HG02759 (cell line): ENCODE results near the gene ALPP.
"Not testable (repeated sequence)": the region's sequence is repeated elsewhere in the genome, so short reads cannot be mapped to it uniquely, and the experiment has no call there.

Source experiments
- ATAC-seq: cut with Tn5 transposase; IDR thresholded peaks from one replicate; pipeline ENCODE4 v1.9.1; 2021; ENCODE audit warnings: mild to moderate bottlenecking, moderate library complexity; ENCODE audit not compliant: unreplicated experiment

ALPP gene

DNA sequence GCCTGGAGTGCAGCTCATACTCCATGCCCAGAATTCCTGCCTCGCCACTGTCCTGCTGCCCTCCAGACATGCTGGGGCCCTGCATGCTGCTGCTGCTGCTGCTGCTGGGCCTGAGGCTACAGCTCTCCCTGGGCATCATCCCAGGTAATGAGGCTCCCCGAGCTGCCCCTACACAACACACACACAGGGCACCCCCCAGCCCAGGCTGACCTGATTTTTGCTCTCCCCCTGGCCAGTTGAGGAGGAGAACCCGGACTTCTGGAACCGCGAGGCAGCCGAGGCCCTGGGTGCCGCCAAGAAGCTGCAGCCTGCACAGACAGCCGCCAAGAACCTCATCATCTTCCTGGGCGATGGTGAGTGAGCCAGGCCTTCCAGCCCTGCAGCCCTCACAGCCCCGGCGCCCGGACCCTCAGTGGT lies at the start of gene ALPP:
Gene ALPP, plus strand, starts transcription at position 17 of the 417 bp plus-strand sequence. Its CDS starts 52 bp downstream, at position 69.
- ATAC-seq: not testable (repeated sequence)

DNA sequence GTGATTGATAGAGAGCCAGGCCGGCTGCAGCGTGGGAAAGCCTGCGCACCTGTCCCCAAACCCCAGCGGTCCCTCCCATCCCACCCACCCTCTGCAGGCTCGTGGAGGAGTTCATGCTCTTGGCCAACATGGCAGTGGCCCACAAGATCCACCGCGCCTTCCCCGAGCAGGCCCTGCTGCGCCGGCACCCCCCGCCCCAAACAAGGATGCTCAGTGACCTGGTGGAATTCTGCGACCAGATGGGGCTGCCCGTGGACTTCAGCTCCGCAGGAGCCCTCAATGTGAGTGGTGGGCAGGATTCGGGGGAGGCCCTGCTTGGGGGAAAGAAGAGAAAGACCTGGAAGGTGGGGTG lies 48.9 kb upstream of the ALPP start:
- no peak for ATAC-seq

DNA sequence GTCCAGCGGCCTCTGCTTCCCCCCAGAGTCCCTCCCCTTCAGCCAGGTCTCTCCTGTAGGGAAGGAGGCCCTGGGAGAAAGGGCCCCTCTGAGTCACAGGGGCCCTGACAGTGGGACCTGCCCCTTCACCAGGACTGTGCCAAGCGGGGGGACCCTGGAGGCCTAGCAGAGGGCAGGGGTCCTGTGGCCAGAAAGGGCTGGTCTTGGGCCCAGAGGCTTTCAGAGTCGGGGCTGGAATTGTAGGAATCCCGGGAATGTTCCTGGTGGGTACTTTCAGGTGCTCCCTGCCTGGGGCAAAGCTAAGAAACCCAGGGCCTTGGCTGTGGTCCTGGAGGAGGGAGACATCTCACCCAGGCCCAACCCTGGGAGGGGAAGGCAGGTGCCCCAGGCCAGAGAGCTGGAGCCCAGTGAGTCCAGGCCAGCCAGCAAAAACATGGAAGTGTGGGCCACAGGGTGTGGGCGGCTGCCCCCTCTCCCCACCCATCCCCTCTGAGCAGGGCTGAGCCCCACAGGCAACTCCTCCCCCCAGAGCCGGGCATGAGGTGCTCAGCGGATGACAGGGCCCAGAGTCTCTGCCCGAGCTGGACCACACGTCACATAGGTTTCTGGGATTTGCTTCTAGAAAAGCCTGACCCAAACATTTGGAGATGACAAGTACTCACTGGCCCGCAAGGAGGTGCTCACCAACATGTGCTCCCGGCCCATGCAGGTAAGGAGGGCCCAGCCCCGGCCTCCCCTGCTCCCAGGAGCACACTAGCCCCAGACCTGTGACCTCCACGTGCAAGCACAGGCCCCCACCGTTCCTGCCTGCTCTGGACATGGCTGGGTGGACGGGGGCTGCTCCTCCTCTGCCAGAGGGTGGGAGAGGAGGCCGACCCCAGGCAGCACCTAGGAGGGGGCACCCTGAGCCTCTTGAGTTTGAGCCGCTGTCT lies 48.2 kb upstream of the ALPP start:
- ATAC-seq: no peak

DNA sequence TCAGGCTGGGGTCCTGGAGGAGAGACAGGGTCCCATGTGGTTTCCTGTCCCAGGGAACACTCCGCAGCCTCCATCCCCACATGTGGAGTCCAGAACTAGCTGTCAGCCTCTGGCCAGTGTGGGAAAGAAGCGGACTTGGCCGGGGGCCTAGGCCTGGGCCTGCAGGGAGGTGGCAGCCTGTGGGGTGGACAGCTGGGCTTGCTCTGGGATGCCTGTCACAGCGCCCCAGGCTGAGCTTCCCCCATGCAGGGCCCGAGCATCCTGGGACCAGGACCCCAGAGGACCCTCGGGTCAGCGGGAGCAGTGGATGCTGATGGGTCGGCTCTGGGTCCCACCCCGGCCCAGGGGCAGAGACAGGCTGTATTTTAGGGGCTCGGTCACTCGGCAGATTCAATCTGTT lies 47.5 kb upstream of the ALPP start:
- not testable (repeated sequence) for ATAC-seq

DNA sequence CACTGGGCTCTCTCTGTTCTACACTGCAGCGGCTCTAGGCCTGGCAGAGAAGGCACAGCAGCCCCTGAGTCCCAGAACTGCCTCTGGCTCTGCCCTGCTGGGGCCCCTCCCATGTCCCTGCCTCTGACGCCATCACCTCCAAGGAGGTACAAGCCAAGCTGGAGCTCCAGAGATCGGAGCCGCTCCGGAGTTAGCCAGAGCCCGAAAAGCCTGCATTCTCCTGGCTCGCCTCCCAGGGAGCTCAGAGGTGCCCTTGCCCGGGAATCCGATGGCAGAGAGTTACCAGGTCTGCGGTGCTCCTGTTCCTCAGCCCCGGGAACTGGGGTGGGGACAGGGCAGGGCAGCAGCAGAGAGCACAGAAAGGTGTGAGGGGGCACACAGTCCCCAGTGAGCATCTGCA lies 46.9 kb upstream of the ALPP start:
- not testable (repeated sequence) for ATAC-seq

DNA sequence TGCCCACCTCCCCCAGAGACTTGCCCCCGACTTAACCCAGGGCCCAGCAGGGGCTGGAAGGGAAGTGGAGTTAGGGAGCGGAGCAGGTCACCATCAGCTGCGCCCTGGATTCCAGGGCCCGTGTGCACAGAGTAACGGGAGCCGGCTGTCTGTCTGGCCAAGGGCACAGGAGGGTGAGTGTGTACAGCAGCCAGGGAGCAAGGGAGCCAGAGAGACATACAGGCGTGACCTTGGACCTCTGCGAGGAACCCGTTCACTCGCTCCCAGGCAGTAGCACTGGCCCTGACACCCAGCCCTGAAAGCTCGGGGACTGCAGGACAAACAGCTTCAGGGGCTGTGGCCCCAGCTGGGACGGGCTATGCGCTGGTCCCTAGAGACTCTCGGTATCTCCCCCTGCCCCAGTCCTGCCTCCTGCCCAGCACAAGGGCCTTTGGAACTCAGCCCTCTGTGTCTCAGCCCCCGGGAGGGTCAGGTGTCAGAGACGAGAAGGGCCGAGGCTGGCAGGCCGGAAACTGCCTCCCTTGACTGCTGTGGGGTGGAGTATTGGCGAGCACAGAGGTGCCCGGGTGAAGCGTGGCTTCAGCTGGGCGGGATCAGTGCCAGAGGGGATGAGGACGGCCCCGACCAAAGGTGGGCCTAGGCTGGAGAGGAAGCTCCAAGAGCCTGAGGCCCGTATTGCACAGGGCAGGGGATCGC lies 46.2 kb upstream of the ALPP start:
- ATAC-seq: not testable (repeated sequence)

DNA sequence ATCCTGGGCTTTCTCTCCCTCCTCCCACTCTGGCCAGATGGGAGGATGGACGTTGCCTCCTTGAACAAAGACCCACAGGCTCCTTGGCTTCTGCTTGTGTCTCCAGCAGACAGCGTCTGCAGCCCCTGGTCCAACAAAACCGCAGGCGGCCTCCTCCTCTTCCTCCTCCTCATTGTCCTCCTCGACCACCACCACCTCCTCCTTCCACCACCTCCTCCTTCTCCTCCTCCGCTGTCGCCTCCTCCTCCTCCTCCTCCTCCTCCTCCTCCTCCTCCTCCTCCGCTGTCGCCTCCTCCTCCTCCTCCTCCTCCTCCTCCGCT lies 45.7 kb upstream of the ALPP start:
- no peak for ATAC-seq

DNA sequence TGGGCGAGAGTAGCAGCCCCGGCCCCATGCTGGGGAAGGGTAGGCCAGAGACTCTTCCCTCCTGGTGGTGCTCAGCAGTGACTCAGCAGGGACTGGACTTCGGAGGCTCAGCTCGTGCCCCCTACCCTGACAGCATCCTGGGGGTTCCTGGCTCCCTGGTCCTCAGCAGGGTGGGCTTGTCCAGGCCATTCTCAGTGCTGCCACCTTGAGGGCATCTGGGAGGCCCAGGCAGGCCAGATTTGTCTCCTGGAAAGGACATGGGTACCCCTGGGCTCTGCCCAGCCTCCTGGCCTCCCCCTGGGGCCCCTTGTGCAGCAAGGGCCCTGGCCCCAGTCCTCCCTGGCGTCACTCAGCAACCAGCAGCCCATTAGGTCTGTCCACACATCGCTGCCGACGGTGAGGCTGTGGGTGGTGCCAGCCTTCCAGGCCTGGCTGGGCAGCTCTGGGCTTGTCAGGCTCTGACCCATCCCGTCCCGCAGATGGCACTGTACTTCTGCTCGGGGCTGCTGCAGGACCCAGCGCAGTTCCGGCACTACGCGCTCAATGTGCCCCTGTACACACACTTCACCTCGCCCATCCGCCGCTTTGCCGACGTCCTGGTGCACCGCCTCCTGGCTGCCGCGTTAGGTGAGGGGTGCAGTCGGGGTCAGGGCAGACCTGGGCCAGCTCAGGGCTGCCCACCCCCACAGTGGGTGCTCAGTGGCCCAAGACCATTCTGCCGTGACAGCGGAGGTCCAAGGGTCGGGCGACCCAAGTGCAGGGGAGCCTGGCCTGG lies 45.0 kb upstream of the ALPP start:
- no peak for ATAC-seq

DNA sequence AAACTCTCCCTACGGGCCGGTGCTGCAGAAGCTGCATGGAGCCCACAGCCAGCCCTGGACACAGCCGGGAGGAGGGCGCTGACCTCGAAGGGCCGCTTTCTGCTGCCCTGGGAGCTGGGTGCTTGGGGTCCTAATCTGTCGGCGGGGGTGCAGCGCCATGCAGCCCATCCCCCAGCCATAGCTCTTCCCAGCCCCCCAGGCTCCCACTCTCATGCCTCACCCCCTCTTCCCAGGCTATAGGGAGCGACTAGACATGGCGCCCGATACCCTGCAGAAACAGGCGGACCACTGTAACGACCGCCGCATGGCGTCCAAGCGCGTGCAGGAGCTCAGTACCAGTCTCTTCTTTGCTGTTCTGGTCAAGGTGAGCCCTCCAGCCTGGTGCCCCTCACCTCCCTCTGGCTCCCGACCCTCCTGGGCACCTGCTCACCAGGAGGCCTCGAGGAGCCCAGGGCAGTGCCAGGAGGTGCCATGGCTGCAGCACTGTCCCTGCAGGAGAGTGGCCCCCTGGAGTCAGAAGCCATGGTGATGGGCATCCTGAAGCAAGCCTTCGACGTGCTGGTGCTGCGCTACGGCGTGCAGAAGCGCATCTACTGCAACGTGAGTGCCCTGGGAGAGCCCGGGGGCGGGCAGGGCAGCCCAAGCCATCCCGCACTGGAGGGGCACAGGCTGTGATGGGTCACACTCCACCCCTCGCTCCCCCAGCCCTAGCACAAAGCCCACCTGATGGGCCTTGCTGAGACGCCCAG lies 44.2 kb upstream of the ALPP start:
- not testable (repeated sequence) for ATAC-seq

DNA sequence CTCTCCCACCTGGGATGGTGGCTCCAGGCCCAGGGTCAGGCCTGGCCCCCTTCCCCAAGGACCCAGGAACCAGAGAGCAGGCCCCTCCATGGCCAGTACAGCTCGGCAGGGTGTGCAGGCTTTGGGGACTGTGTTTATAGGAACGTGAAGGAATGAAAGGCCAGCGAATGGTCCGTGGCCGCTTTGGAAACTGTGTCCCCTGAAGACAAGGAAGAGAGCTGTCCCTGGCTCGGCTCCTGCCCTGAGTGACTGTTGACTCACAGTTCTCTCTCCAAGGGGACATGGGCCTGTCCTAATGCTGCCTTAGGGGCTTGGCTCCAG lies 43.7 kb upstream of the ALPP start:
- not testable (repeated sequence) for ATAC-seq

DNA sequence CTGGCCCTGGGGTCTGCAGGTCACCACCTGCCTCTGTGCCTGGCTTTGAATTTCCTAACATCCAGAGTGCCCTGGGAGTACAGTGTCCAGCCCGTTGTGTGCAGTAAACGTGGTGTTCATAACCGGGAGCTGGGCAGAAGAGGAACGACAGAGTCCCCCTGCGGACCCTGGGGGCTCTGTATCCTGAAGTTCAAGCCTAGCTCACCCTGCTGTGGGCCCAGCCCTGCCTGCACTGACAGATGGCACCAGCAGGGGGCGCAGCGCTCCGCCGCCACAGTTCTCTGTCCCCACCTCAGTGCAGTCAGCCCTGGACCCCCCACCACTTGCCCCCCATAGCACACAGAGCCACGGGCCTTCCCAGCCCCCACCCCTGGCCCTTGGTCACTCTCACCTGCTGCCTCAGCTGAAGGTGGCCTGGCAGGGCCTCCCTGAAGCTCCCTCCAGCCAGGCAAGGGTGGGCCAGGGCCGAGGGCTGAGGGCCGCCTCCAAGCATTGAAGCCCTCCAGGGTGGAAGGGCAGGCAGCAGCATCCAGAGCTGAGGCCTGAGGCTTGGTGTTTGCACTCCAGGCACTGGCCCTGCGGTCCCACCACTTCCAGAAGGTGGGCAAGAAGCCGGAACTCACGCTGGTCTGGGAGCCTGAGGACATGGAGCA lies 43.2 kb upstream of the ALPP start:
- not testable (repeated sequence) for ATAC-seq

DNA sequence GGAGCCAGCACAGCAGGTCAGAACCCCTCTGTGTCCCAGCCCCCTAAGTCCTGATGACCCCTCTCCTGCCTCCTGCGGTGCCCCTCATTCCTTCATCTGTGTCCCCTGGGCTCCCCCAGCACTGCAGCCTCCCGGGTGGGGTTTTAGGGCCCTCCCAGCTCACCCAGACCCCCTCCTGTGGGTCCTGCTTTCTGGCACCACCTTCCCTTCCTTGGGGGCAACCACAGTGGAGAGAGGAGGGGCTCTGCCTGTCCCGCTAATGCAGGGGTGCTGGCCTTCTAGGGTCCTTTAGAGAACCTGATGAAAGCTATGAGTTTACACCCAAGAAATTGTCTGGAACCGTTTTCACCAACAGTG lies 42.7 kb upstream of the ALPP start:
- no peak for ATAC-seq

DNA sequence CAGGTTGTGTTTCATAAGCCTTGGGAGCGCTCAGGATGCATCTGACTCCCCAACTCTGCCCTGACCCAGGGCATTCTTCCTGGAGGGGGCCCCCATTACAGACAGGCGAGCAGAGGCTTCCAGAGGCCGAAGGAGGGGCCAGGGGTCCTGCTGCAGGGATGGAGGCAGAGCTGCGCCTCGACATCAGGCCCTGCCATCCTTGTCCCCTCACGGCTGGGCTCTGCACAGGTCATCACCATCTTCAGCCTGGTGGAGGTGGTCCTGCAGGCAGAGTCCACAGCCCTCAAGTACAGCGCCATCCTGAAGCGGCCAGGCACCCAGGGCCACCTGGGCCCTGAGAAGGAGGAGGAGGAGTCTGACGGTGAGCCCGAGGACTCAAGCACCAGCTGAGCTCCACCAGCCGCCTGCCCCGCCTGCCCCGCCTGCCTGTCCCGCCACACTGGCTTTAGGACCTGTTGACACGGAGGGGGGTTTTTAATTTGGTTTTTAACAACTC lies 42.3 kb upstream of the ALPP start:
- ATAC-seq: no peak

DNA sequence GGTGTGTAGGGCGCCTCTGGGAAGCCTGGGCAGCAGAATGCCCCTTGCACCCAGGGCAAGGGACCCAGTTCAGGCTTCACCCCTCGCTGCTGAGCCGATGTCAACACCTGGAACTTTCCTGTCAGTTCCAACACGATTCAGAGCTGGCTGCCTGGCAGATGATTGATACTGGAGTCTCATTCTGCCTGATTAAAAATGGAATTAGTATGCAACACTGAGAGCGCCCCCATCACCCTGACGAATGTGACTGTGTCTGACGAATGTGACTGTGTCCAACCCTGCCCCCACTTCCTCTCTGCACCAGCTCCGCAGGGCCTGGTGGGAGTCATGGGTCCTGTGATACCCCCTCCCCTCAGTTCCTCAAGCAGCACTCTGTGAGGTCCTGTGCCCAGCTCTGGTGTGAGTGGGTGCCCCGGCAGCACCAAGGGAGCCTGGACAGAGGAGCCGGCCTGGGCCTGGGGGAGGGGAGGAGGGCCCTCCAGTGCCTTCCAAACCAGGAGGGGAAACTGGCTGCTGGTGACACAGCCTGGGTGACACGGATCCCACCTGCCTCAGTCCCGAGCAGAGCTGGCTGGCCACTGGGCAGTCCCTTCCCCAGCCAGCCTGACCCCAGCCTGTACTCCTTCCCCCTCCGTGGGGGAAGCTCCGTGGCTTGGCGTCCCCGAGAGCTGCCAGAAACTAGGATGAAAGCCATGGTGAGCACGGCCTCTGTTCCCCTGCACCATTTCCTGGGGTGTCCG lies 41.4 kb upstream of the ALPP start:
- ATAC-seq: no peak

DNA sequence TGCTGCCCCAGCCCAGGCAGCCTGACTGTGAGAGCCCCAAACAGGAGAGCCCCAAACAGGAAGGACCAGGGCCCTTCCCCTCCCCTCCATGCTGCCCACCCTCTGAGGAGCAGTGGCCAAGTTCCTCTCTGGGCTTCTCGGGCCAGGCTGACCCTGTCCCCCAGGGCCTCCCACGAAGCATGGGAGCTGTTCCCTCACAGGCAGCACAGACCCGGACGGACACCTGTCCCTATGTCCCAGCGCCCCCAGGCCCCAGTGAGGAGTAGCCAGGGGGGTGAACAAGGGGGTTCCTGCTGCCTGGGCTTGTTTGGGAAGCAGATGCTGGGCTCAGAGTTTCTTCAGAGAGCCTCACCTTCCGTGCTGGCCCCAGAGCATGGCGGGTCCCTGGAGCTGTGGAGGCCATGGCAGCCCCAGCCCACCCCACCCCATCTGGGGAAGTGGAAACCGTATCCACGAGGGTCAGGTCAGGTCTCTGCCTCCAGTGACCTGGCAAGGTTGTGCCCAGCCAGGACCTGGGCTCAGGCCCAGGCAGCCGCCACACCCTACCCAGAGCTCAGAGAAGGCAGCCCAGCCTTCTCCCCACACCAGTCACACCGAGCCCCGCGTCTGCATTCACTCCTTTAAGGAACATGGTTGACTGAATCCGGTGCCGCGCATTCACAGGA lies 40.3 kb upstream of the ALPP start:
- not testable (repeated sequence) for ATAC-seq

DNA sequence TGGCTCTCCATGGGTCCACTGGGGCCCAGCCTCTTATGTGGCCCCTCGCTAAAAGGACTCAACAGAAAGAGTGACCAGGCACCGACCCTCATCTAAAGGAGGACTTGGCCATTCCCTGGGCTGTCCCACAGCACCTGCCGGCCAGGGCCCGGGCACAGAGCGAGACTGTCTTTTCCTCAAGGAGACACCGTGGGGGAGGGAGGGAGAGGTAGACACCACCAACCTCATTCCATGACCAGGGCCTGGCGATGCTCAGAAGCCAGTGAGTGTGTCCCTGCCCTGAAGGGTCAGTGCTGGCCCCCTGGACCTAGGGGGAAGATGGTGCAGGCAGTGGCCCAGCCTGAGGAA lies 39.8 kb upstream of the ALPP start:
- ATAC-seq: no peak

DNA sequence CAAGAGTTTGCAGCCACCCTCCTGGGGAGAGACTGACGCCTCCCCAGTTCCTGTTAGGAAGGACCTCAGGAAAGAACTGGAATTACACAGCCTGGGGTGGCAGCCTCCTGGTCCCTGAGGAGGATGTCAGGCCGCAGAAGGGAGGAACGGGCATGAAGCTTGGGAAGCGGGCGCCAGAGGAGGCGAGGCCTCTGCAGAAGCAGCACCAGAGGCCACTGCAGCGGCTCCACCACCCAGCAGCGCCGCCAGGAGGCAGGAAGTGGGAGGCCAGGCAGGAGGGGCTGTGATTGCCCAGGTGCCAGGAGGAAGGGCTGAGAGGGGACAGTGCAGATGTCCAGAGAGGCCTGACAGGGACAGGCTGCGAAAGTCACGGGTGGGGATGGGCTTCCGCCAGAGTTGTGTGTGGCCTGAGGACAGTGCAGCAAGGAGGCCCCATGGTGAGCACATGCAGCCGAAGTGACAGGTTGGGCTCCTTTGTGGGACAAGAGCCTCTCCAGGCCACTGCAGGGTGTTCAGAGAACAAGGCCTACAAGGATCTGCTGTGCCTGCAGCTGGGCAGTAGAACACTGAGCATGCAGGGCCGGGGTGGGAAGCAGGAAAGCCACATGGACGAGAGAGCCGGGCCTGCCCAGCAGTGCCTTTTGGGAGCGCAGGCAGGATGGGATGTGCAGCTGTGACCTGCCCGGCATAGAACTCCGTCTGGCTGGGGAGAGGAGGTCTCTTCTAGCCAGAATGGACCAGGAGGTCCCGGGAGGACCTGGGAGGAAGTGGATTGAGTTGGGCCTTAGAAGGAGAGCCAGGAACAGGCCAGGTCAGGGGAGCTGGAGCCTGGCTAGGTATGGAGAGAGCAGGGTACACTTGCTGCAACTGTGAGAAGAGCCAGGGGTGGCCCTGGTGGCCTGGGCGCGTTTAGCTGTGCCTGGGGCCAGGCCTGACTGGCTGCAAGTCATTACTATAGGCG lies 39.1 kb upstream of the ALPP start:
- ATAC-seq: no peak
